HG02588 (cell line): ENCODE data around the gene LCE1B.

Experiments used
- ATAC-seq: cut with Tn5 transposase; IDR thresholded peaks from one replicate; pipeline ENCODE4 v1.9.1; 2021; ENCODE audit warnings: mild to moderate bottlenecking, moderate library complexity; ENCODE audit not compliant: unreplicated experiment

Gene LCE1B, protein sequence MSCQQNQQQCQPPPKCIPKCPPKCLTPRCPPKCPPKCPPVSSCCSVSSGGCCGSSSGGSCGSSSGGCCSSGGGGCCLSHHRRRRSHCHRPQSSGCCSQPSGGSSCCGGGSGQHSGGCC

DNA sequence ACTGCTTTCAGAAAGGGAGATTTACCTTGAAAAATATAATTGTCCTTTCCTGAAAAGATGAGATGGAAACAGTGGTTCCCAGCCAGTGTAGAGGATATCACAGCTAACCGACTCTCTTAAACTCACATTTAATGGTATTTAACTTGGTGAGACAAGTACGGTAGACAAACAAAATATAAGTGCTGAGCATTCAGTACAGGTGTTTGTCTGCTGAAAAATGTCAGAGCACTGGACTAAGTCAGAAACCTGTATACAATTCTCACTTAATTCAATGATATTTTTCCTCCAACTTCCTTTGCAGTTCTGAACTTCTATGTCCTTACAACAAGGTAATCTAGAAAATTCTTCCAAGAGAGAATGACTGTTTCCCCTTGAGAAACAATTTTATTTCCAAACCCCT, at the start of gene LCE1B:
Gene LCE1B, plus strand, starts transcription at position 301 of the 400 bp plus-strand sequence. CDS start 476 bp downstream, outside the sequence.
- no peak for ATAC-seq

DNA sequence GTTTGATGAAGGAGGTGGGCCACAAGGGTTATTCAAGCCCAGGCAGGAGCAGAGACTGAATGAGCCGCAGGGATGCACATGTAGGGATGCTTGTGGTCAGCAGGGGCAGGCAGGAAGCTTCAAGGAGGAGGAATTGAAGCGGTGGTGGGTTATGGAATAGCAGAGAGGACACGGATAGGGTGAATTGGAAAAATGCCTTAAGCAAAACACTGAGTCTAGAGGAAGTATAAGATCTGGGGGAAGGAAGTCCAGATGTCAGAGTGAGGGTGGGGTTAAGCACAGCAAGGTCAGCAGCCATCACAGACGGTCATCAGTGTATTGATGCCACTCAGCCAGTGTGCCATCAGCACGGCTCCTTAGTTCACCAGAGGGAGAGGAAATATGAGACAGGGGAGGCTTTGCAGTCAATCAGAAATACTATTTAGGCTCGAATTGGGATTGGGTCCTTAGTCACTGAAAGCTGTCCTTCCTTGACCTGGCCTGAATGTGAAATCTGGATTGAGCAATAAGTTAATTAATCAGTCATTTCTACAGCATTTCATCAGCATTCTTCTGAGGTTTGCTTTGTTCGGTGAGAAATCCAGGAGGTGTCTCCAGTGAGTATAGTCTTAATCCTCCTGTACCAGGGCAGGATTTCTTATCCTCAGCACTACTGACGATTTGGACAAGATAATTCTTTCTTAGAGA, 42.8 kb upstream of the LCE1B start:
- ATAC-seq = no peak

DNA sequence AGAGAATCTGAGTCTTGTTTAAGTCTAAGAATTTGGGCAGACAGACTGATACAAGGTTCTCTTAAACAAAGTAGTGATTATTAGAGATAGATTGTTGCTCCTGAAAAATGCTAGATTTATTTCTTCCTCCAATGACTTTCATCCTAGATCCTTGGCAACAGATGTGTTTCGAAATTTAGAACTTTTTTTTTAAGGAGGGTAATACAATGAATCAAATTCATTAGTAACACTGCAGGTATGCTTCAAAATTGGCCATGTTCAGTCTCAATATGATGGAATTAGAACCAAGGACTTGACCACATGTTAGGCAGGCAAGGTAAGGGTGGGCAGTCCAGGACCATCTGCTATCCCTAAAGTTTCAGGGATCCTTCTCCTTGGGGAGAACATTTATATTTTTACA, 41.4 kb upstream of the LCE1B start:
- no peak for ATAC-seq

DNA sequence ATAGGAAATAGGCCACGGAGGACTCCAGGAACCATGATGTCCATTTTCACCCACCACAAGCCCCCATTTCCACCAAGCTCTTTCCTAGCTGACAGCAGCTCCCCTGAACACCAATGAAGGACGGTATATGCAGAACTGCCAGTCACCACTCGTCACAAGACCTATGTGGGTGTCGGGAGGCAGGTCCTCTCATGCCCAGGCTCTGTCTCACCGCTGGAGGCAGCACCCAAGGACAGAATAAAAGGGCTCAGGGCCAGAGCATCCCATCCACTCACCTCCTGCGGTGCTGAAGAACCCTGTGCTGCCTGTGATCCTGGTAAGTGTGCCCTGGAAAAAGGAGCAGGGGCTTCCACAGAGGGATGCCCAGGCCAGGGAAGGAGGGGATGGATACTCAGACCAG, 36.9 kb upstream of the LCE1B start, which contains the start of gene LCE1F:
Gene LCE1F, plus strand, starts transcription at position 266 of the 400 bp plus-strand sequence. CDS start 1,232 bp downstream, outside the sequence.
- ATAC-seq = no peak

DNA sequence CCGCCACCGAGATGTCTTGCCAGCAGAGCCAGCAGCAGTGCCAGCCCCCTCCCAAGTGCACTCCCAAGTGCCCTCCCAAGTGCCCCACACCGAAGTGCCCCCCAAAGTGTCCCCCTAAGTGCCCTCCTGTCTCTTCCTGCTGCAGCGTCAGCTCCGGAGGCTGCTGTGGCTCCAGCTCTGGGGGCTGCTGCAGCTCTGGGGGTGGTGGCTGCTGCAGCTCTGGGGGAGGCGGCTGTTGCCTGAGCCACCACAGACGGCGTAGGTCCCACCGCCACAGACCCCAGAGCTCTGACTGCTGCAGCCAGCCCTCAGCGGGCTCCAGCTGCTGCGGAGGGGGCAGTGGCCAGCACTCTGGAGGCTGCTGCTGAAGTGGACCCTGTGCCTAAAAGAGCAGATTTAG, 35.4 kb upstream of the LCE1B start:
- no peak for ATAC-seq

DNA sequence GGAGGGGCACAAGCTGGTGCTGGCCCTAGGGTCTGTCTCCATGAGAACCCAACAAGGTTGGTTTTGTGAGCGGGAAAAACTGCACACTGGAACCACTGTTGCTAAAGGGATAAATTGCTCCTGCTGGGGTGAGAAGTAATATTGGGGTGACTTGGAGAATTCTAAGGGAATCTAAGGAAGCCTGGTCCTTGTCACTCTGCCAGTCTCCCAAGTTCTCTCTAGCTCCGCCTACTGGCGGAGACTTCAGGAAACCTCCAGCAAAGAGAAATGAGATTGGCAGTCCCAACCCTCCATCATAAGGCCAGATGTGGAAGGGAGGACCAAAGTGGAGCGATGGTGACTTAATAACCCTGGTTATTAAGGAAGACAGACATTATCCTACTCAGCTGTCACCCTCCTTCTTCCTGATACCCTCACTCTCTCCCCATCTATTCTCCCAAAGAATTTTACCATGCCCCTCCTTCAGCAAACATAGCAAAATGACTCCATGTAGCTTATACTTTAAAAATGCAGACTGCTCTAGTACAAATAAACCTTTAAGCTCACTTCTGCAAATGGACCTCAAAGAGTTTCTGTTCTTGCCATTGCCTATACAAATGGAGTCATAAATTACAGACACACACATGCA, 34.1 kb upstream of the LCE1B start:
- no peak for ATAC-seq

DNA sequence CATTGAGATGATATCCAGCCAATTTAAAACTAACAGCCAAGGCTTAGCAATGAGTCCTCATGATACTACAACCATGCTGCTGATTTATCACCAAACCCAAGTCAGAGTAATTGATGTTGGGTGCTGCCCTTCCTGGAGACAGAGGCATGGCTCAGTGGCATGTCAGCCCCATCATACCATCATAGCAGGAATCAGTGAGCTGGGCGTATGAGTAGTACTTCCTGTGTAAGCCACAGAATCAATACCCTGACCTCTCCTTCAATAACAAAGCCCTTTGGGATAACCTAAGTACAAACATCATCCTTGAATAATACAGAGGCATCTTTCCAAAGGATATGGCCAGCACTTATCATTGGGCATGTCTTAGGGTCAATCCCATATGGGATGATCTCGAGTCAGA, 28.7 kb upstream of the LCE1B start:
- no peak for ATAC-seq

DNA sequence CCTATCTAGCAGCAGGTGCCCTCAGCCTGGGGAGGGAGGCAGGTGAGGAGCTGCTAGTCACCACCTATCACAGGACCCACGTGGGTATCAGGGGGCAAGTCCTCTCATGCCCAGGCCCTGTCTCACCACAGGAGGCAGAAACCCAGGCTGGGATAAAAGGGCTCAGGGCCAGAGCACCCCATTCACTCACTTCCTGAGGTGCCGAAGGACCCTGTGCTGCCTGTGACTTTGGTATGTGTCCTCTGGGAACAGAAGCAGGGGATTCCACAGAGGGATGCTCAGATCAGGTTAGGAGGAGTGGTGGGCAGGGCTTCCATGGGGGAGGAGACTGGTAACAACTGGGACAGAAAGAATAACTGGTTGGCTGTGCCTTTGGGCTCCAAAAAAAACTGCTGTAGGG, 25.7 kb upstream of the LCE1B start, which contains the start of gene LCE1E:
Gene LCE1E, plus strand, starts transcription at position 181 of the 400 bp plus-strand sequence. CDS start 1,043 bp downstream, outside the sequence.
- no peak for ATAC-seq

DNA sequence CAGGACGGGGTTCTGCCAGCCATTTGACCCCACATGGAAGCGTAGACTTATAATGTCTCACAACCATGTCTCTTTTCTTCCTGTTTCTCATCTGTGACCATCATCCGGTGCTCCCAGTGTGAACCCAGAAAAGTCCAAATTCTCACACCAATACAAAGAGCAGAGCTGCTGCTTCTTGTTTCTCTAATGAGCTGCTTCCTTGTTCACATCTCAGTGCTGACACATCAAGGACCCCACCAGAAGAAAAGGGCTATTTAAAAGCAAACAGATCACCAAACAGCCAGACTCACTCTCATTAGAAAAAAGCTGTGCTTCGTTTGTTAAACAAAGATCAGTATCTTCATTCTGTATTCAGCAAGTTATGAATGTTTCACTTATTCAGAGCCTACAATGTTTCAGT, 16.1 kb upstream of the LCE1B start:
- no peak for ATAC-seq

DNA sequence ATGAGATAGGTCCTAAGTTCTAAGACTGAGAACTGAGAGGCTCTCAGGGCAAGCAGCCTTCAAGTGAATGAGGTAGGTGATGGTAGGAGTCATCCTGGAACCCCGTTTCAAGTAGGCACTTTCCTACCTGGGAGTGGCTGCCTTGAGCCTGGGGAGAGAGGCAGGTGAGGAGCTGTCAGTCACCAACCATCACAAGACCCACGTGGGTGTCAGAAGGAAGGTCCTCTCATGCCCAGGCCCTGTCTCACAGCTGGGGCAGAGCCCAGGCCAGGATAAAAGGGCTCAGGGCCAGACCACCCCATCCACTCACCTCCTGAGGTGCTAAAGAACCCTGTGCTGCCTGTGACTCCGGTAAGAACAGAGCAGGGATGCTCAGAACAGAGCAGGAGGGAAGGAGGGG, 15.3 kb upstream of the LCE1B start, which contains the start of gene LCE1D:
Gene LCE1D, plus strand, starts transcription at position 301 of the 400 bp plus-strand sequence. CDS start 1,074 bp downstream, outside the sequence.
- ATAC-seq = no peak

DNA sequence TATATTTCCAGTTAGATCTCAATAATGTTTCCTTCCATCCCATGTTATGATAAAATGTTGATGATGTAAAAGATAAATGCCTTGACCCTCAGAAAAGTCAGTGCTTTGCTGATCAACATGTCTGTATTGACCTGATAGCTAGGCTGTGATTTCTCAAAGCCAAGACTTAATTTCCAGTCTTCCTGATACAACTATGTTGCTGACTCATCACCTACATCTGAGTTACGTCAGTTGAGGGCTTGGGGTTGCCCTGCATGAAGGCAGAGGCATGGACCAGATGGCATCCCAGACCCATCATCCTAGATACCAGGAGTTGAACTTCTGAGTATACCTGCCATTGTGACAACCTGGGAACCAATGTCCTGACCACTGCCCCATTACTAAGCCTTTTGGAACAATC, 10.4 kb upstream of the LCE1B start:
- ATAC-seq = no peak

DNA sequence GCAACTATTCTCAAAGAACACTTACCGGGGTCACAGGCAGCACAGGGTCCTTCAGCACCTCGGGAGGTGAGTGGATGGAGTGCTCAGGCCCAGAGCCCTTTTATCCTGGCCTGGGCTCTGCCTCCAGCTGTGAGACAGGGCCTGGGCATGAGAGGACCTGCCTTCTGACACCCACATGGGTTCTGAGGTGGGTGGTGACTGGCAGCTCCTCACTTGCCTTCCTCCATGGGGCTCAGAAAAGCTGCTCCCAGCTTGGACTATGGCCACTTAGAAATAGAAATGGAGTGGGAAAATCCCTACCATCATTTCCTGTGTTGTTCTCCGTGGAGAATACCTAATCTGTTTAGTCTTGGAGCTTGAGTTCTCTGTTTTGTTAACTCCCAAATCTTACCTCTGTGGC, 5.2 kb upstream of the LCE1B start, which contains the start of gene LCE1C:
Gene LCE1C, minus strand, starts transcription at position 76 of the 400 bp plus-strand sequence. CDS start 1,173 bp downstream, outside the sequence.
- no peak for ATAC-seq

DNA sequence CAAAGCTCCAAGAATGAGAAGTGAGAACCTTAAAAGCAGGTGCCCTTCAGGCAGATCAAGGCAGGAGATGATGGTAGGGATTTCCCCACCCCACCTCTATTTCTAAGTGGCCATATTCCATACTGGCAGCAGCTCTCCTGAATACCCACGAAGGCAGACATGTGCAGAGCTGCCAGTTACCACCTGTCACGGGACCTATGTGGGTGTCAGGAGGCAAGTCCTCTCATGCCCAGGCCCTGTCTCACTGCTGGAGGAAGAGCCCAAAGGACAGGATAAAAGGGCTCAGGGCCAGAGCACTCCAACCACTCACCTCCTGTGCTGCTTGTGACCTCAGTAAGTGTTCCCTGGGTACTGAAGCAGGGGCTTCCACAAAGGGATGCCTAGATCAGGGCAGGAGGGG, 721 bp upstream of the LCE1B start:
- no peak for ATAC-seq

DNA sequence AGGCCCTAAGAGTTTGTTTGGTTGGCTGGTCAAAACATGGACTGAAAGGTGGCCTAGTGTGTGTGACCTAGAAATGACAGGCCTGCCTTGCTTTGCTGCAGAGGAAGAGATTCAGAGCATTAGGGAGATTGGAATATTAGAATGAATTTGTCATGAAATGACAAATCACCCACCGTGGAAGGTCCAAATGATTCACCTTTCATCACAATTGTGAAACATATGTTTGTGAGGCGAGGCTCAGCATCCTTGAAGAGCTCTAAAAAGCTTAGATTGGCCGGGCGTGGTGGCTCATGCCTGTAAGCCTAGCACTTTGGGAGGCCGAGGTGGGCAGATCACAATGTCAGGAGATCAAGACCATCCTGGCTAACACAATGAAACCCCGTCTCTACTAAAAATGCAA, 5.5 kb downstream of the LCE1B start:
- no peak for ATAC-seq

DNA sequence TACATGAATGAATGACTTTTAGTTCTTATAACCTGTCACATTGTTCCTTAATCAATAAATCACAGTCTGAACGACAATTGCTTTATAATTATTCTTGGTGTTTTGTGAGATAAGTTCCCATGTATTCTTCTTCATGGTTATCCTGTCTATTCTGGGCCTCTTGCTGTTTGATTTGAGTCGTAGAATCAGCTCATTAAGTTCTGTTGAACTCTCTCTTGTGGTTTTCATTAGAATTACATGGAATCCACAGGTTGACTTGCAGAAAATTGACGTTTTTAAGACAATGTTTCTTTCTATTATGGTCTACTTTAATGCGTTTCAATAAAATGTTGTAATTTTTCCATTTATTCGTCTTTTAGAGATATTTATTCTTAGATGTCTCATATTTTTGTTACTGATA, 11.5 kb downstream of the LCE1B start:
- no peak for ATAC-seq

DNA sequence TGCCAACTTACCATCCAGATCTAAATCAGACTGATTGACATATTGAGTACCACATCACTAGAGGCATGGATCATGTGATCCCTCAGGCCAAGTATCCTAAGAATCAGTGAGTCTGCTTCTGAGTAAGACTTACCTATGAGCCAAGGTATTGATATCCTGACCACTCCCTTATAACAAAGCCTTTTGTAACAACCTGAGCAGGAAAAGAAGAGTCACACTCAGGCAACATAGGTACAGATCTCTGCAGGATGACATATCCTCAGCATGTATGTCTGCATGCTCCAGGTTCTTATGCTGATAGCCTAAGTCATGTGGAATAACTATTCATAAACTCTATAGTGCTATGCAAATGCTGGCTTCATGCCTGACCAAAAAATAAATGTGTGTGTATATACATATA, 13.2 kb downstream of the LCE1B start:
- no peak for ATAC-seq

DNA sequence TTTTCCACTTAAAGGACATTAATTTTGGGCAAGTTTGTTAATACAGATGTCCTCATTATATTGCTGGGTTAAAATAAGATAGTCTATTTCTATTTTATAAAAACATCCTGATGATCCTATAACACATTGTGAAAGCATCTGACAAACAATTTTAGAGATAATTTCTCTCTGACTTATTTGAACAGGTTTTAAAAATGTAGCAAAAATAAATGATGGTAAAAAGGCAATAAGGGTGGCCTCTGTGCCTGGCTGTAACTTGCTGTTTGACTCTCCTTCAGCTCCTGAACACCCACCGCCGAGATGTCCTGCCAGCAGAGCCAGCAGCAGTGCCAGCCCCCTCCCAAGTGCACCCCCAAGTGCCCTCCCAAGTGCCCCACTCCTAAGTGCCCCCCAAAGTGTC, 15.4 kb downstream of the LCE1B start, which contains the start of gene LCE1A:
Gene LCE1A, plus strand, starts transcription at position 301 of the 400 bp plus-strand sequence. Its CDS starts 0 bp downstream, at position 301.
- no peak for ATAC-seq

DNA sequence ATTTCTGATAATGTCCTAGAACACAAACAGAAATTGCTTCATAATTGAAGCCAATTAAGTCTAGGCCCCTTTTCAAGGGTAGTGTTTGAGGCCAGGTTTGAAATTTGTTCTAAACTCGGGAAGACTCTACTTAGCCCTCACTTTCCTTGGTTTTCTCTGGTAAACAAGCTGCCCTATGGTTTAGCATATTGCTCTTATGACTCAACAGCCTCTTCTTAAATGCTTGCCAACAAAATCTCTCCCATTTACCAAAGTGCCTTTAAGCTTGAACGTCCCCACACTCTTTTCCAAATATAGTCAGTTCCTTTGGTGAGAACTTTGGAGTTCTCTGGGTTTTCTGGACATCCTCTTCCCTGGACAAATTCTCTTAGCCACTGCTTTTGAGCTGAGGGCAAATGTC, 25.1 kb downstream of the LCE1B start:
- no peak for ATAC-seq

DNA sequence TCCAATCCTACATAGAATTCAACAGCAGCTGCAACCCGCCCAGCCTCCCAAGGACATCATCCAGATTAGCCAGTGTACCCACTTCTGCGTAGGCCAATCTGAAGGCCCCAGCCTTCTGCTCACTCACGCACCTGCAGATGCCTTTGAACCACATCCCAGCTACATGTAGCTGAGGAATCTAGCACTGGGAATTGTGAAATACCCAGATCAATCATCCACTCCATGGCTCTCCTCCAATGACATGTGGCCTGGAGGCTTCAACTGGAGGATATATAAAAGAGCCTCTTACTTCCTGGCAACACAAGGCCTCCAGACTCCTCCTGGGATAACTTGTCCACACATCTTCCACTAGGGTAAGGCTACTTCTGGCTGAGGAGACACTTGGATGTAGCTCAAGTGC, 30.8 kb downstream of the LCE1B start, which contains the start of gene LCE6A:
Gene LCE6A, plus strand, starts transcription at position 301 of the 400 bp plus-strand sequence. CDS start 665 bp downstream, outside the sequence.
- ATAC-seq = no peak

DNA sequence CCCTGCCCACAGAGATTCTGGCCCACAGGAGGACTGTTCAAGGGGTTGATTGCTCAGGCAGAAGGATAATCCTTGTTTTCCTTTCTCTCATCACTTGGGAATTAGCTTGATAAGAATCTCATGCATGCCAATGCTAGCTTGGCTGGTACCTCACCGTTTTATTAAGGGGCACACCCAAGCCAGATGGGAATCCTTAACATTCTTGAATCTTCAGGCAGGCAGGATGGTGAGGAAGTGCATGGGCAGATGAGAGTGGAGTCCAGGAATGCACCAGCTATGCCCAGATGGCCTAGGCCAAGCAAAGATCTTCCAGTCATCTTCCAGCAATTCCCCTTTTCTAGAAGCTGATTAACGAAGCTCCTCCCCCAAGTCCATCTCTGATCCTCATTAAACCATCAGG, 43.9 kb downstream of the LCE1B start:
- ATAC-seq = no peak

DNA sequence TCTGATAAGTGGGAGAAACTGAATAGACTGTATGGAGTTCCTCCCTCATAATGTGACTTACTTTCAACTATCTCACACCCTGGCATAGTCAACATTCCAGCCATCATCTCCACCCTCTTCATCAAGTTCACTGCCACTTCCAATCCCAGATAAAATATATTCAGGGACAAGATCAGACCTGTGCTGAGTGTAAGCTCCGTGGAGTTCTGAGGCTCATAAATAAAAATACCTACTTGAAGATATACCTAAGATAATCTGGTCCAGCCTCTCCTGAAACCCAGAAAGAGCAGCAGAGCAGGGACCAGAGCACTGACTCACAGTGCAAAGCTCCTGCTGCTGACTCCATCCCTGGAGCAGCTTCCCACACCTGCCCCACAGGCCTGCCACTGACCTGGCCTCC, 46.3 kb downstream of the LCE1B start:
- ATAC-seq = no peak

DNA sequence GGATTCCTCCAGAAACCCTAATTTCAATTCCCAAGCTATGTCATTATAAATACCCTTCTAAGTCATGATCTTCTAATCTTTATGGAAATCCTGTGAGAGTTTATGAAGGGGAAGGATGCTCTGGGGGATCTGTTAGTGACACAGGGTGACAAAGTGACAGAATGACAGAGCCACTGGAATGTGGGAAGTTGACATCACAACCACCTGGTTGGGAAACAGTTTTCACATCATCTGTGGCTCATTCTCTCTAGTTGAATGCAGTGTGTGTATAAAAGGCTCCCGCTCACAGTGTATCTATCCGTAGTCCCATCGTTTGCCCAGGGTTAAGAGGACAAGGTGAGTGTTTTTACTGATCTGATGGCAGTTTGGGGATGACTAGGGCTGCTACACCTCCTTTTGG, 47.9 kb downstream of the LCE1B start, which contains the start of gene LCE7A:
Gene LCE7A, plus strand, starts transcription at position 301 of the 400 bp plus-strand sequence. CDS start 702 bp downstream, outside the sequence.
- no peak for ATAC-seq
